ENCODE results near the gene ZNF689. TPM values are rescaled to one million over a fixed set of nuclear protein-coding genes. Genes with fewer than 3 reads are reported as not detected.
A peak's percentile ranks its signal among the peaks of the same experiment; 100 is the strongest.

Gene ZNF689
- total and polyA plus RNA-seq, 7 donors, result 3.4 to 9.6 (median 5.8) TPM

GRCh38 chr16:30649725-30650368 is 39.7 kb upstream of the ZNF689 start:
- TF ChIP-seq, protein P1, sequence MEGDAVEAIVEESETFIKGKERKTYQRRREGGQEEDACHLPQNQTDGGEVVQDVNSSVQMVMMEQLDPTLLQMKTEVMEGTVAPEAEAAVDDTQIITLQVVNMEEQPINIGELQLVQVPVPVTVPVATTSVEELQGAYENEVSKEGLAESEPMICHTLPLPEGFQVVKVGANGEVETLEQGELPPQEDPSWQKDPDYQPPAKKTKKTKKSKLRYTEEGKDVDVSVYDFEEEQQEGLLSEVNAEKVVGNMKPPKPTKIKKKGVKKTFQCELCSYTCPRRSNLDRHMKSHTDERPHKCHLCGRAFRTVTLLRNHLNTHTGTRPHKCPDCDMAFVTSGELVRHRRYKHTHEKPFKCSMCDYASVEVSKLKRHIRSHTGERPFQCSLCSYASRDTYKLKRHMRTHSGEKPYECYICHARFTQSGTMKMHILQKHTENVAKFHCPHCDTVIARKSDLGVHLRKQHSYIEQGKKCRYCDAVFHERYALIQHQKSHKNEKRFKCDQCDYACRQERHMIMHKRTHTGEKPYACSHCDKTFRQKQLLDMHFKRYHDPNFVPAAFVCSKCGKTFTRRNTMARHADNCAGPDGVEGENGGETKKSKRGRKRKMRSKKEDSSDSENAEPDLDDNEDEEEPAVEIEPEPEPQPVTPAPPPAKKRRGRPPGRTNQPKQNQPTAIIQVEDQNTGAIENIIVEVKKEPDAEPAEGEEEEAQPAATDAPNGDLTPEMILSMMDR (IDR thresholded peaks at IDR 0.05), result no peak
- intact Hi-C loops (cut with DNase I), result loop anchor here in 1 of 2 donors (2.0 to 5.0 kb wide), 2 partner anchors 15 to 78 kb away; partner anchors contain the start of gene ZNF688
- Histone ChIP-seq H3K27me3 (ENCODE audit: insufficient read depth in 3 of 3, low read length in 2 of 3) (no peaks in the 10 kb centered on the region), H3K9me3 (no peaks in the 10 kb centered on the region), H3K4me1 (peaks cover 12% of the 10 kb centered on the region), H3K4me3 (peak overlapping the region; percentile 74), H3K27ac (peak overlapping the region; percentile 92), H3K36me3 (ENCODE audit: insufficient read depth in 1 of 2, low read depth in 1 of 2) (peaks cover 0 to 30% of the 10 kb centered on the region in 2 donors)
- 37 to 43% (median 42%) methylated on average over 21 to 22 of the region's 22 CpGs for WGBS, 3 donors
- ATAC-seq (peak in 3 of 4 donors; percentile 0 to 4 (median 3)), DNase-seq (peak in 1 of 2 donors; percentile 46)

GRCh38 chr16:30647274-30647571 is 37.0 kb upstream of the ZNF689 start:
- intact Hi-C loops (cut with DNase I), result no loop called here
- no peak overlapping the region for H3K4me3 ChIP-seq
- H3K9me3 ChIP-seq, result no peaks in the 10 kb centered on the region
- ATAC-seq (no peak), DNase-seq (no peak)
- TF ChIP-seq, protein P1 (IDR thresholded peaks at IDR 0.05), result no peak
- peaks cover 0 to 4% of the 10 kb centered on the region in 2 donors for H3K36me3 ChIP-seq (ENCODE audit: insufficient read depth in 1 of 2, low read depth in 1 of 2)
- peaks cover 7% of the 10 kb centered on the region for H3K4me1 ChIP-seq
- H3K27me3 ChIP-seq (ENCODE audit: insufficient read depth in 3 of 3, low read length in 2 of 3), result no peaks in the 10 kb centered on the region
- no peak overlapping the region for H3K27ac ChIP-seq
- 70 to 80% (median 80%) methylated on average over 1 of the region's 1 CpG for WGBS, 3 donors

- H3K36me3 ChIP-seq (ENCODE audit: insufficient read depth in 1 of 2, low read depth in 1 of 2), result no peaks in the 10 kb centered on the region
- no peaks in the 10 kb centered on the region for H3K4me1 ChIP-seq
- WGBS, 3 donors, result 51 to 56% (median 52%) methylated on average over 6 of the region's 6 CpGs
- no peak for DNase-seq
- H3K9me3 ChIP-seq, result no peaks in the 10 kb centered on the region
- TF ChIP-seq, protein P1 (IDR thresholded peaks at IDR 0.05), result no peak
- no peak overlapping the region for H3K27ac ChIP-seq
- no peak for ATAC-seq
- H3K4me3 ChIP-seq, result no peak overlapping the region
- intact Hi-C loops (cut with DNase I), result no loop called here
- H3K27me3 ChIP-seq (ENCODE audit: insufficient read depth in 3 of 3, low read length in 2 of 3), result no peaks in the 10 kb centered on the region
Observed at GRCh38 chr16:30645727-30646126, 35.5 kb upstream of the ZNF689 start.

- intact Hi-C loops (cut with DNase I), result no loop called here
- Histone ChIP-seq H3K27ac (no peak overlapping the region), H3K36me3 (ENCODE audit: insufficient read depth in 1 of 2, low read depth in 1 of 2) (no peaks in the 10 kb centered on the region), H3K4me1 (no peaks in the 10 kb centered on the region), H3K9me3 (no peaks in the 10 kb centered on the region), H3K27me3 (ENCODE audit: insufficient read depth in 3 of 3, low read length in 2 of 3) (no peaks in the 10 kb centered on the region), H3K4me3 (no peak overlapping the region)
- ATAC-seq (no peak), DNase-seq (no peak)
- TF ChIP-seq, protein P1 (IDR thresholded peaks at IDR 0.05), result no peak
- WGBS, 3 donors, result 67 to 70% (median 69%) methylated on average over 4 of the region's 4 CpGs
Observed at GRCh38 chr16:30644334-30644830, 34.2 kb upstream of the ZNF689 start.
